Osteocyte (in vitro differentiated cells): ENCODE data around the gene USB1. TPM values are rescaled to one million over a fixed set of nuclear protein-coding genes. Genes with fewer than 3 reads are reported as not detected.
"Not testable (repeated sequence)": the region's sequence is repeated elsewhere in the genome, so short reads cannot be mapped to it uniquely, and the experiment has no call there.

Source experiments
- DNase-seq: peaks from one replicate; pipeline ENCODE4 v3.0.0; 2021; ENCODE audit warnings: mixed read lengths; ENCODE audit not compliant: unreplicated experiment; ENCODE audit errors: extremely low spot score
- H3K27ac Mint-ChIP-seq: one replicate; pipeline ENCODE4 v1.8.0; 2021; ENCODE audit warnings: mild to moderate bottlenecking, mixed read lengths; ENCODE audit not compliant: unreplicated experiment
- H3K27me3 Mint-ChIP-seq: one replicate; pipeline ENCODE4 v1.8.0; 2021; ENCODE audit warnings: mixed read lengths; ENCODE audit not compliant: unreplicated experiment
- H3K36me3 Mint-ChIP-seq: one replicate; pipeline ENCODE4 v1.8.0; 2021; ENCODE audit warnings: mixed read lengths; ENCODE audit not compliant: unreplicated experiment
- H3K4me1 Mint-ChIP-seq: one replicate; pipeline ENCODE4 v1.8.0; 2021; ENCODE audit warnings: mixed read lengths; ENCODE audit not compliant: unreplicated experiment
- H3K4me3 Mint-ChIP-seq: one replicate; pipeline ENCODE4 v1.8.0; 2021; ENCODE audit warnings: mild to moderate bottlenecking, moderate library complexity, mixed read lengths; ENCODE audit not compliant: unreplicated experiment
- H3K9me3 Mint-ChIP-seq: one replicate; pipeline ENCODE4 v1.8.0; 2021; ENCODE audit warnings: mixed read lengths; ENCODE audit not compliant: unreplicated experiment
- total RNA-seq: library from RNA; stranded (reverse); gene quantifications from 2 replicates; pipeline ENCODE4 v1.2.1, GENCODE V29; 2021
- TF ChIP-seq, protein P1 (sequence below): fragments of 200-600 bp; sonication (generic); IDR thresholded peaks from 2 replicates; pipeline ENCODE4 v1.5.0; 2021; ENCODE audit warnings: antibody characterized with exemption, mild to moderate bottlenecking, moderate library complexity

USB1 gene
- total RNA-seq, 1 donor from 2014 or later, result 45.5 TPM

DNA sequence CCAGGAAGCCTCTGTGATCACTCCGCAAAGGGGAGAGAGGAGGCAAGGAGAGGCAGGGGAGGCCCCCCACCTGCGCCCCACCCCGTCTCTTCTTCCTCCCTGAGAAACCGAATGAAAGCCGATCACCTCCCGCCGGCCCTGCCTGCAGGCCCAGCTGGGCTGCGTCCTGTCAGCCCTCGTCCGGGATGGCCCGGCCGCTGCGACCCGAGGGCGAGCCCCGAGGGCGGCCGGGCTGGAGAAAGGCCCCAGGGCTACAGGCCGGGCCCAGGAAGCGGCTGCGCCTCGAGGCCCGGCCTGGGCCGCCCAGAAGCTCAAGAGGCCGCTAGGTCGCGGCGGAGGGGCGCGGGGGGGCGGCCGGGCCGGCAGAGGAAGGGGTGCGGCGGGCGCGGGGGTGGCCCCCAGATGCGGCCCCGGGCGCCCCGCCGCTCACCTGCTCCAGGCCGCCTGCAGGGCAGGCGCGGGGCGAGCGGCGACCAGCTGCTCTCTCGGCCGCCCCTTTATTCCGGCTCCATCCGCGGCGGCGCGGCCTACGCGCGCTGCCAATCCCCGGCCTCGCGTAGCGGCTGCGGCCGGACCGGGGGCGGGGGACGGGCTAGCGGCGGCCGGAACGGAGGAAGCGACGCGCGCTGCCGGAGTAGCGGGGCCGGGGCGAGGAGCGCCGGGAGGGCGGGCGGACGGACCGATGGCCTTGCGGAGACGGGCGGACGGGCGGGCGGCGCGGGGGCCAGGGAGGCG is 1.1 kb upstream of the USB1 start, which contains the start of gene ZNF319:
Gene ZNF319, minus strand, starts transcription at position 702 of the 735 bp plus-strand sequence. CDS start 2,407 bp downstream, outside the sequence.
- H3K27me3 Mint-ChIP-seq, result no peaks in the 10 kb centered on the region
- H3K4me3 Mint-ChIP-seq, result peak within 1 kb of the TSS; percentile 92
- peaks cover 11% of the 10 kb centered on the region for H3K36me3 Mint-ChIP-seq
- H3K4me1 Mint-ChIP-seq, result peaks cover 24% of the 10 kb centered on the region
- DNase-seq, result no peak
- TF ChIP-seq, protein P1, sequence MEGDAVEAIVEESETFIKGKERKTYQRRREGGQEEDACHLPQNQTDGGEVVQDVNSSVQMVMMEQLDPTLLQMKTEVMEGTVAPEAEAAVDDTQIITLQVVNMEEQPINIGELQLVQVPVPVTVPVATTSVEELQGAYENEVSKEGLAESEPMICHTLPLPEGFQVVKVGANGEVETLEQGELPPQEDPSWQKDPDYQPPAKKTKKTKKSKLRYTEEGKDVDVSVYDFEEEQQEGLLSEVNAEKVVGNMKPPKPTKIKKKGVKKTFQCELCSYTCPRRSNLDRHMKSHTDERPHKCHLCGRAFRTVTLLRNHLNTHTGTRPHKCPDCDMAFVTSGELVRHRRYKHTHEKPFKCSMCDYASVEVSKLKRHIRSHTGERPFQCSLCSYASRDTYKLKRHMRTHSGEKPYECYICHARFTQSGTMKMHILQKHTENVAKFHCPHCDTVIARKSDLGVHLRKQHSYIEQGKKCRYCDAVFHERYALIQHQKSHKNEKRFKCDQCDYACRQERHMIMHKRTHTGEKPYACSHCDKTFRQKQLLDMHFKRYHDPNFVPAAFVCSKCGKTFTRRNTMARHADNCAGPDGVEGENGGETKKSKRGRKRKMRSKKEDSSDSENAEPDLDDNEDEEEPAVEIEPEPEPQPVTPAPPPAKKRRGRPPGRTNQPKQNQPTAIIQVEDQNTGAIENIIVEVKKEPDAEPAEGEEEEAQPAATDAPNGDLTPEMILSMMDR, result no peak
- H3K9me3 Mint-ChIP-seq, result no peaks in the 10 kb centered on the region
- H3K27ac Mint-ChIP-seq, result peak within 1 kb of the TSS; percentile 79

DNA sequence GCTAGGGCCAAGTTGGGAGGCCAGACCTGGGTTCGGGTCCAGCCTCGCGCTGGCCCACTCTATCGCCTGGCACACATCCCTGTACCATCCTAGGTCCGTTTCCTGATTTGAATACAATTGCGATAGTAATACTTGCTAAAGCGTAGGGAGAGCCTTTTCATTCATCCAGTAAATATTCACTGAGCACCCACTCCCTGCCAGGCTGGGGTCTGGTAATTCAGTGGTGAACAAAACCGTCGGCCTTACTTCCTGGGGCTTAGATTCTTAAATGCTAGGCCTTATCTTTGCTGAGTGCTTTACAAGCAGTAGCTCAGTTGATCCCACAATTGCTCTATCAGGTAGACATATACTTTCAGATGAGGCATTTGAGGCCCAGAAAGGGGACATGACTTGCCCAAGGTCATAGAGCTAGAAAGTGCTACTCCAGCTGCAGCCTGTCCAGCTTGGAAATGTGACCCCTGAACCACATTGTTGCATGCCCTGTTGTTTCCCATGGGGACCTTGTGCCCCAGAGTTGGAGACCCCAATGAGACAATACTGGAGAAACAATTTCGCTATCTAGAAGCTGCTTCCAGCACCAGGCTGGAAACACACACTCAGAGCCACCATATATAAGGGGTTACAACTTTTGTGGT is 691 bp downstream of the USB1 start:
- H3K27me3 Mint-ChIP-seq, result no peaks in the 10 kb centered on the region
- peaks cover 12% of the 10 kb centered on the region for H3K36me3 Mint-ChIP-seq
- H3K9me3 Mint-ChIP-seq, result no peaks in the 10 kb centered on the region
- H3K27ac Mint-ChIP-seq, result no peak overlapping the region
- no peak for DNase-seq
- TF ChIP-seq, protein P1, result no peak
- H3K4me3 Mint-ChIP-seq, result peak overlapping the region; percentile 92
- peaks cover 24% of the 10 kb centered on the region for H3K4me1 Mint-ChIP-seq

- Mint-ChIP-seq H3K4me1 (peaks cover 24% of the 10 kb centered on the region), H3K27me3 (no peaks in the 10 kb centered on the region), H3K4me3 (no peak overlapping the region), H3K9me3 (no peaks in the 10 kb centered on the region), H3K36me3 (peaks cover 15% of the 10 kb centered on the region), H3K27ac (no peak overlapping the region)
- TF ChIP-seq, protein P1, result no peak
- DNase-seq, result no peak
Measured at GRCh38 chr16:58002416-58002800, 1.2 kb downstream of the USB1 start.

GRCh38 chr16:58002936-58003335 is 1.7 kb downstream of the USB1 start:
- Mint-ChIP-seq H3K27me3 (no peaks in the 10 kb centered on the region), H3K4me3 (no peak overlapping the region), H3K36me3 (peaks cover 13% of the 10 kb centered on the region), H3K9me3 (no peaks in the 10 kb centered on the region), H3K27ac (no peak overlapping the region), H3K4me1 (peaks cover 24% of the 10 kb centered on the region)
- TF ChIP-seq, protein P1, result no peak
- DNase-seq, result no peak

DNA sequence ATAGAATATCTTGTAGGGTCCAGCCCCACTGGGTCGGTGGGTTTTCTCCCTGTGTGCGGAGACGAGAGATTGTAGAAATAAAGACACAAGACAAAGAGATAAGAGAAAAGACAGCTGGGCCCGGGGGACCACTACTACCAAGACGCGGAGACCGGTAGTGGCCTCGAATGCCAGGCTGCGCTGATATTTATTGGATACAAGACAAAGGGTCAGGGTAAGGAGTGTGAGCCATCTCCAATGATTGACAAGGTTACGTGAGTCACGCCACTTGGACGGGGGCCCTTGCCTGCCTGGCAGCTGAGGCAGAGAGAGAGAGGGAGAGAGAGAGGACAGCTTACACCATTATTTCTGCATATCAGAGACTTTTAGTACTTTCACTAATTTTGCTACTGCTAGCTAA is 3.5 kb downstream of the USB1 start:
- not testable (repeated sequence) for H3K27me3 Mint-ChIP-seq, H3K9me3 Mint-ChIP-seq, DNase-seq, H3K4me3 Mint-ChIP-seq, H3K27ac Mint-ChIP-seq
- H3K4me1 Mint-ChIP-seq, result peaks cover 13% of the 10 kb centered on the region
- peaks cover 21% of the 10 kb centered on the region for H3K36me3 Mint-ChIP-seq
